PFSK-1 (cell line): ENCODE measurements around the gene CFAP73.

ENCODE experiments used
- FOXP2 ChIP-seq: optimal IDR thresholded peaks from 2 replicates; pipeline ENCODE3; 2011; ENCODE audit warnings: borderline replicate concordance, control low read depth, inconsistent platforms; ENCODE audit not compliant: insufficient read depth; ENCODE audit errors: extremely low read length, extremely low read depth
- POLR2AphosphoS5 ChIP-seq: IDR thresholded peaks from 2 replicates; pipeline ENCODE4 v1.6.1; 2012; ENCODE audit warnings: low read depth, mild to moderate bottlenecking, control low read depth, low read length, moderate library complexity
- SIN3A ChIP-seq: IDR thresholded peaks from 2 replicates; pipeline ENCODE4 v1.6.1; 2012; ENCODE audit warnings: mild to moderate bottlenecking, low read length, moderate library complexity, borderline replicate concordance; ENCODE audit not compliant: insufficient read depth
- TAF1 ChIP-seq: IDR thresholded peaks from 2 replicates; pipeline ENCODE4 v1.6.1; 2012; ENCODE audit warnings: low read length, control low read depth, borderline replicate concordance; ENCODE audit not compliant: insufficient read depth
- TF ChIP-seq, protein P1 (sequence below), 2 experiments: IDR thresholded peaks; 2 replicates each; pipeline versions ENCODE4 v1.6.1 to v1.8.0; 2011 to 2012; ENCODE audit warnings: low read depth in 2 of 2, low read length in 2 of 2, control low read depth in 1 of 2, inconsistent platforms in 1 of 2, mild to moderate bottlenecking in 1 of 2, moderate library complexity in 1 of 2; ENCODE audit not compliant: insufficient read depth in 1 of 2

Gene CFAP73

DNA sequence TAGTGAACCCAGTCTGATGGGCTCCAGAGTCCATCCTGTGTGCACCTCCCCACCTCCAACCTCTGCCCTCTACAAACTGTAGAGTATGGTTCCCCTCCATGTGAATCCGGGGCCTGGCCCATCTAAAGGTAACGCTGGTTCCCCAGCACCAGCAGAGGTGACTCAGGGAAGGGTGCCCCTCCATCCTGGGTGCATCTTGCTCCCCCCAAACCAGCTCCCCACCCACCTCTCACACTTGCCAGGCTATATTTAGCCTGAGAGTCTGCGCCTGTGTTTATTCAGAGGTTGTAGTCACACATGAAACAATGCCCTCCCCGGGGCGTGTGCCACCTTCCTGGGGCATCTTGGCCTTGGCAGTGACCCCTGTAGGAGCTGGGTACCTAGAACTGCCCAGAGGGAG lies 40.2 kb upstream of the CFAP73 start:
- TF ChIP-seq POLR2AphosphoS5 = no peak
- TF ChIP-seq TAF1 = no peak
- TF ChIP-seq, protein P1, sequence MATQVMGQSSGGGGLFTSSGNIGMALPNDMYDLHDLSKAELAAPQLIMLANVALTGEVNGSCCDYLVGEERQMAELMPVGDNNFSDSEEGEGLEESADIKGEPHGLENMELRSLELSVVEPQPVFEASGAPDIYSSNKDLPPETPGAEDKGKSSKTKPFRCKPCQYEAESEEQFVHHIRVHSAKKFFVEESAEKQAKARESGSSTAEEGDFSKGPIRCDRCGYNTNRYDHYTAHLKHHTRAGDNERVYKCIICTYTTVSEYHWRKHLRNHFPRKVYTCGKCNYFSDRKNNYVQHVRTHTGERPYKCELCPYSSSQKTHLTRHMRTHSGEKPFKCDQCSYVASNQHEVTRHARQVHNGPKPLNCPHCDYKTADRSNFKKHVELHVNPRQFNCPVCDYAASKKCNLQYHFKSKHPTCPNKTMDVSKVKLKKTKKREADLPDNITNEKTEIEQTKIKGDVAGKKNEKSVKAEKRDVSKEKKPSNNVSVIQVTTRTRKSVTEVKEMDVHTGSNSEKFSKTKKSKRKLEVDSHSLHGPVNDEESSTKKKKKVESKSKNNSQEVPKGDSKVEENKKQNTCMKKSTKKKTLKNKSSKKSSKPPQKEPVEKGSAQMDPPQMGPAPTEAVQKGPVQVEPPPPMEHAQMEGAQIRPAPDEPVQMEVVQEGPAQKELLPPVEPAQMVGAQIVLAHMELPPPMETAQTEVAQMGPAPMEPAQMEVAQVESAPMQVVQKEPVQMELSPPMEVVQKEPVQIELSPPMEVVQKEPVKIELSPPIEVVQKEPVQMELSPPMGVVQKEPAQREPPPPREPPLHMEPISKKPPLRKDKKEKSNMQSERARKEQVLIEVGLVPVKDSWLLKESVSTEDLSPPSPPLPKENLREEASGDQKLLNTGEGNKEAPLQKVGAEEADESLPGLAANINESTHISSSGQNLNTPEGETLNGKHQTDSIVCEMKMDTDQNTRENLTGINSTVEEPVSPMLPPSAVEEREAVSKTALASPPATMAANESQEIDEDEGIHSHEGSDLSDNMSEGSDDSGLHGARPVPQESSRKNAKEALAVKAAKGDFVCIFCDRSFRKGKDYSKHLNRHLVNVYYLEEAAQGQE (IDR thresholded peaks at IDR 0.05; ENCODE audit: insufficient read depth in 1 of 2, low read depth in 2 of 2, low read length in 2 of 2) = no peak
- TF ChIP-seq SIN3A = no peak
- TF ChIP-seq FOXP2 = no peak

DNA sequence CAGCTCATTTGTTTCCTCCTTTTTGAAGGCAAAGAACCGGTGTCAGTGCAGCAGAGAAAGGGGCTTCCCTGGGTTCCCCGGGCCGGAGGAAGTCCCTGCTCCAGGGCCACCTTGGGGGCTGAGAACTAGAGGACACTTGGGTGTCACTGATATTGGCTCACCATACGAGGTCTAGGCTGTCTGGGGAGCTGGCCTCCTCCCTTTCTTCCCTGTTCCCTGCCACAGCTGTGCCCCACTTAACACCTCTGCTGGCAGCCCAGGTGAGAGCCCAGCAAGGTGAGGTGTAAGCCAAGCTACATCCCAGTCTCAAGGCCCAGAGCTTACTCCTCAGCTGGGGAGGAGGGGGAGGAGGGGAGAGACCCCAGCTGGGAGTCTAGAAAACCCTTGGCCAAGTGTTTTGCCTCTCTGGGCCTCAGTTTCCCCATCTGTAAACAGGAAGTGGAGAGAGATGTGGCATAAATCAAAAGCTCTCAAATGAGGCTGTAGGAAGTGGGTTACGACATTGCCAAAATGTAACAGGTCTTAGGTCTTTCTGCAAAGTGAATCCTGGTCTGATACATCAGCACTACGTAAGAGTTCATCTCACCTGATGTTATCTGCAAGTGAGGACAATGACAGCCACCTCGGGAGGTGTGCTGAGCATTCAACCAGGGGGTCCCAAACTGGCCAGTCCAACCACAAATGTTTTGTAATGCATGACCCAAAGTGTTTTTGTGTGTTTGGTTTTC lies 39.5 kb upstream of the CFAP73 start:
- TF ChIP-seq TAF1 (no peak), SIN3A (no peak), POLR2AphosphoS5 (no peak), FOXP2 (no peak)
- TF ChIP-seq, protein P1 (IDR thresholded peaks at IDR 0.05; ENCODE audit: insufficient read depth in 1 of 2, low read depth in 2 of 2, low read length in 2 of 2) = no peak

DNA sequence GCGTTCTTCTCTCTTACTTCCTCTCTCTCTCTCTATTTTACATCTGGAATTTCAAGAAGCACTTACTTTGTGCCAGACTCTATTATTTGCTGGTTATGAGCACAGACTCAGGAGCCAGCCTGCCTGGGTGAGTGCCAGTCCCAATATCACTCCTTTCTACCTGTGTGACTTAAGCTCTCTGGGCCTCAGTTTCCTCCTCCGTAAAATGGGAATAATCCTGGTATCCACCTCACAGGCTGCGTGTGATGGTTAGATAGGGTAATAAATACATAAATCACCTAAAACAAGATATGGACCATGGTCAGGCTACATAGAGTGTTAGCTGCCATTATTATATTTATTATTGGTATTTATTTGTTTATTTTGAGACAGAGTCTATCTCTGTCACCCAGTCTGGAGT lies 38.3 kb upstream of the CFAP73 start:
- TF ChIP-seq FOXP2 = no peak
- TF ChIP-seq SIN3A = no peak
- TF ChIP-seq POLR2AphosphoS5 = no peak
- TF ChIP-seq, protein P1 (IDR thresholded peaks at IDR 0.05; ENCODE audit: insufficient read depth in 1 of 2, low read depth in 2 of 2, low read length in 2 of 2) = no peak
- no peak for TF ChIP-seq TAF1

DNA sequence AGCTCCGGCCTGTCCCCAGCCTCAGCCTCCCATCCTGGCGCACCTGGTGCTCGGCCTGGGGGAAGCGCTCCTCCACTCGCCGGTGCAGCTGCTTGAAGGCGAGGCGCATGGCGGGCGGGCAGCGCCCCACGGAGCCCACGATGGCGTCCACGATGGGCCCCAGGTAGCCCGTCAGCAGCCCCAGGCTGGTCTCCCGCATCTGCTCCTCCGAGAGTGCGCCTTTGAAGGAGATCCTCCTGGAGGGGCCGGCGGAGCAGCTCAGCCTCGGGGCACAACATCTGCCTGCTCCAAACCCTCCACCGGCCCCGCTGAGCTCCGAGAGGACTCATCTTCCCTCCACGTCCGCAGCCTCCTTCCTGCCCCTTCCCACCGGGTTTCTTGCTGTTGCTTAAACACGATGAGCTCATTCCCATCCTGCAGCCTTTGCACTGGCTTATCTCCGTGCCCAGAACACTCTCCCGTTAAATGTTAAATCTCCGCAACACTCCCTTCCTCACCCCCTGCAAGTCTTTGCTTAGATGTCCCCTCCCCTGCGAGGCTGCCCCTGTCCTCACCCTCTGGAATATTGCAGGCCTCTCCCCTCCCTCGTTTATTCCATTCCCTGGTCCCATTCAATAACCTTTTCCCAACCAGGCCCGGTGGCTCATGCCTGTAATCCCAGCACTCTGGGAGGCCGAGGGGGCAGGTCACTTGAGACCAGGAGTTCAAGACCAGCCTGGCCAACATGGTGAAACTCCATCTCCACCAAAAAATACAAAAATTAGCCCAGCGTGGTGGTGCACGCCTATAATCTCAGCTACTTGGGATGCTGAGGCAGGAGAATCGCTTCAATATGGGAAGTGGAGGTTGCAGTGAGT lies 37.3 kb upstream of the CFAP73 start:
- TF ChIP-seq FOXP2 (no peak), POLR2AphosphoS5 (no peak), TAF1 (no peak)
- TF ChIP-seq, protein P1 (IDR thresholded peaks at IDR 0.05; ENCODE audit: insufficient read depth in 1 of 2, low read depth in 2 of 2, low read length in 2 of 2) = no peak
